ENCODE results near the gene PAQR4.
"Not testable (repeated sequence)": the region's sequence is repeated elsewhere in the genome, so short reads cannot be mapped to it uniquely, and the experiment has no call there.

The PAQR4 gene

DNA sequence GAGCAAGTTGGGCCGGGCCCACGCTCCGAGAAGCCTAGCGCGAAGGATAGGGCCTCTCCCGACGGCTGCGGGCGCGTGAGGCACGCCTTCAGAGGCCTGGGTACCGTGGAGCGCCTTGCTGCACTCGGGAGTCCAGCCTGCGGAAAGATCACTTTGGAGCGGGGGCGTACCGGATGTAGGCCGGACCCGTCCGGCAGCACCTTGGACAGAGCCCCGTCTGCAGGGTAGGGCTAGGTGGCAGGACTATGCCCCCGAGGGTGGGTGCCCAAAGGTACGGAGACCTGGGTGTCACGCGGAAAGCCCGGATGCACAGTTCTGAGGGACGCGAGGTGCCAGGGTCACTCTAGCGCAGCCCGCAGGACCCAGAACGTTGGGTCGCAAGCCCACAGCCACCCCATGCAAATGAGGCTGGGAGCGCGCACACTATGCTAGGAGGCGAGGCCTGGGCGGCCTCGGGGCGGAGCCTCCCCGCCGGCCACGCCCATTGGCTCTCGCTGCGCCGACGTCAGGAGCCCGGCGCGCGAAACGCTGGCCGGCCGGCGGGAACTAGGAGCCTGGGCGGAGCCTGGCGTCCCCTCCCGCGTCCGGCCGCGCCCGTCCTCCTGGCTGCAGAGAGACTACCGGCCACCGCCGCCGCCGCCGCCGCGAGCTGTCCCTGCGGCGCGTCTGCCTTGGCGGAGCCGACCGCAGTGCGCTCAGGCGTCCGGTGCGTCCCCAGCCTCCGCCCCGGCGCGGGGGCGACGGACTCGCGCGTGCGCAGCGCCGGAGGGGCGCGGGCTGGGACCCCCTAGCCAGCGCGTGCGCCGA is at the start of gene PAQR4:
Gene PAQR4 (plus strand): TSS at position 611 of the 807 bp plus-strand sequence. CDS start 327 bp downstream, outside the sequence.
- peak; percentile 33 to 70 for DNase-seq (ENCODE audit: low read depth in 2 of 2)

DNA sequence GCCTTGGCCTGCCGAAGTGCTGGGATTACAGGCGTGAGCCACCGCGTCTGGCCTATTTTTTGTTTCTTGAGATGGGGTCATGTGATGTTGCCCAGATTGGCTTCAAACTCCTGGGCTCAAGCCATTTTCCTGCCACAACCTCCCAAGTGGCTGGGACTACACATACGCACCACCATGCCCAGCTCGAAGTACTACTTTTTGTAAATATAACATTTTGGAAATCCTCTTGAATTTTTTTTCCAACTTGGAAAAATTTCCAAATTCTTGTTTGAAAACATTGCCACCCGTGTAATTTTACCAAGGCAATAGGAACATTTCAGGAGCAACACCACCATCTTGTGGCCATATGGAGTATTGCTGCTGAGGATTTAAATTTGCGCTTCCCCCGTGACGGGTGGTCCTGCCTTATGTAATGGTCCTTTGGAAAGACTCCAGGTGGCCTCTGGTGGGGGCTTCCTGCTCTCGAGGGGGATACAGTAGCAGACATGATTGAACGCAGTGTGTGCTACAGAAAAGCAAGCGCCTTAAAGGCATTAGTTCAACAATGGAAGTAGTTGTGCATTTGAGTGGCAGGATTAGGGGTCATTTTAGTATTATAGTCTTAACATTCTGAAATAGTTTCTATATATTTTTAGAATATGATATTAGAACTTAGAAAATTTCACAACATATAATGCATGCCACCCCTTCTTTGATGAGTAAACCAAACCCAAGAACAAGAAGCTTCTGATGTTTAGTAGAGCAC is 49.5 kb upstream of the PAQR4 start:
- DNase-seq (ENCODE audit: low read depth in 2 of 2): peak in 1 of 2 donors; percentile 32

DNA sequence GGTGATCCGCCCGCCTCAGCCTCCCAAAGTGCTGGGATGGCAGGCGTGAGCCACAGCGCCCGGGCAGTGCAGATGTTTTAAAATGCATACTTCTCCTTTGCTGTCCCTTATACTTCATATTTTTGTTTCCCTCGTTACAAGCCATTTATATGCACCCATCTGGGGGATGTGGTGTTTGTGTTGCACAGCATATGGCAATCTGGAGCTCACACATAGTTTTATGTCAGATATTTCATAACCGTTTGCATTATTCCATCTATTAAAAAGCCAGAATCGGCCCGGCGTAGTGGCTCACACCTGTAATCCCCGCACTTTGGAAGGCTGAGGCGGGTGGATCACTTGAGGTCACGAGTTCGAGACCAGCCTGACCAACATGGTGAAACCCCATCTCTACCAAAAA is 45.7 kb upstream of the PAQR4 start:
- DNase-seq (ENCODE audit: low read depth in 2 of 2): no peak

DNA sequence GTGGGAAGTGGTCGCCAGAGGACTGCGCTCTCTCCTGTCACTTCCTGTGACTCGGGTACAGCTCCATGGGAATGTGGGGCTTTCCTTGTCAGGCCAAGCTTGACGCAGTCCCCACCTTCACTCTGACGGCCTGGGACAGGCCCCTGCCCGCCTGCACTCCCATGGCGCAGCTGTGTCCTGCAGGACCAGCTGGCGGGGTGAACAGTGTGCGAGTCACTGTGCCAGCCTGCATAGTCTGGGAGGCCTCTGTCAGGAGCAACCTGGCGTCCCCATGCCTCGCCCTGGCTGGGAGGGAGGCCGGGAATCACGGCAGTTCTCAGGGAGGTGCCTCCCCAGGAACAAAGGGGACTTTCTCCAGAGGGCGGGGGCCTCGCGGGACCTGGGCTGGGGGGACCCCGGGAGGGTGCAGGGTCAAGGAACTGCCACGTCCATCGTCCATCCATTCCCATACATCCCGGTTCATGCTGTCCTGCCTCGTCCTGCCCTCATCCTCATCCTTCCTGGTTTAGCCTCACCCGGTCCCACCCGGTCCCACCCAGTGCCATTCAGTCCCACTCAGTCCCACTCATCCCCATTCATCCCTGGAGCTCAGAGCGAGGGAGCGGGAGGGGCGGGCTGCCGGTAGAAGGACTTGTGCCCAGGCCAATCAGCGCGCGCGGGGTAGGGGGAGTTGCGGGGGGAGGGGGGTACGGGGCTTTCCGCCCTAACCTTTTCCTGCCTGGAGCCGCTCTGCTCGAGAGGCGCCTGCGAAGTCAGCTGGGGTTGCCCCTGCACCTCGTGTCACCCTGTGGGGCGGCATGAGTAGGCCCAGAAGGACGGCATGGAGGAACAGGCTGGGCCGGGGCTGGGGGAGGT is 44.0 kb upstream of the PAQR4 start:
- DNase-seq (ENCODE audit: low read depth in 2 of 2): no peak

DNA sequence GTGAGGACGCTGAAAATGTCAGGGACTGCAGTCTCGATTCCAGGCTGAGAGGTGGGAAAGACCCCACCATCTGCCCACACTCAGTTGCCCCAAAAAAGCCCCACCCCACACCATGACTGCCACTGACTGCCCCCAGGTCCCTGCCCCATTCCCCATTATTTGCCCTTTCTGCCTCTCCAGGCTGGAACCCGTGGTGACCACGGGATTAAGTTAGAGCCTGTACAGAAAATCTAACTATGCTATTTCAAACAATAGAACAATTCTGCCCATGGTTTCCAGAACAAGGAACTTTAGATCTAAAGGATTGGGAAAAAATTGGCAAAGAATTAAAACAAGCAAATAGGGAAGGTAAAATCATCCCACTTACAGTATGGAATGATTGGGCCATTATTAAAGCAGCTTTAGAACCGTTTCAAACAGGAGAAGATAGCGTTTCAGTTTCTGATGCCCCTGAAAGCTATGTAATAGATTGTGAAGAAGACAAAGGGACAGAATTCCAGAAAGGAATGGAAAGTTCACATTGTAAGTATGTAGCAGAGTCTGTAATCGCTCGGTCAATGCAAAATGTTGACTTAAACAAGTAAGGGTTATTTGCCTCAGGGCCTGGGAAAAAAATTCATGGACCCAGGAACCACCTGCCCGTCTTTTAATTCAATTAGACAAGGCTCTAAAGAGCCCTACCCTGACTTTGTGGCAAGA is 43.0 kb upstream of the PAQR4 start:
- no peak for DNase-seq (ENCODE audit: low read depth in 2 of 2)

DNA sequence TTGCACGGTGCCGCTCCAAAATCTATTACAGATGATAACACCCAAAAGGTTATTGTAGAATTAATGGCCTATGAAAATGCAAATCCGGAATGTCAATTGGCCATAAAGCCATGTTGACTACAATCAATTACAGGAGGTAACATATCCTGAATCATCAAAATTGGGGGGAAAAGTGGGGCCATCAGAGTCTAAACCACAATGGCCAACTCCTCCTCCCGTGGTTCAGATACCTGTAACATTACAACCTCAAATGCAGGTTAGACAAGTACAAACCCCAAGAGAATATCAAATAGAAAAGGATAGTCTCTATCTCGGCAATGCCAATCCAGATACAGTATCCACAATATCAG is 42.5 kb upstream of the PAQR4 start:
- DNase-seq (ENCODE audit: low read depth in 2 of 2): no peak

DNA sequence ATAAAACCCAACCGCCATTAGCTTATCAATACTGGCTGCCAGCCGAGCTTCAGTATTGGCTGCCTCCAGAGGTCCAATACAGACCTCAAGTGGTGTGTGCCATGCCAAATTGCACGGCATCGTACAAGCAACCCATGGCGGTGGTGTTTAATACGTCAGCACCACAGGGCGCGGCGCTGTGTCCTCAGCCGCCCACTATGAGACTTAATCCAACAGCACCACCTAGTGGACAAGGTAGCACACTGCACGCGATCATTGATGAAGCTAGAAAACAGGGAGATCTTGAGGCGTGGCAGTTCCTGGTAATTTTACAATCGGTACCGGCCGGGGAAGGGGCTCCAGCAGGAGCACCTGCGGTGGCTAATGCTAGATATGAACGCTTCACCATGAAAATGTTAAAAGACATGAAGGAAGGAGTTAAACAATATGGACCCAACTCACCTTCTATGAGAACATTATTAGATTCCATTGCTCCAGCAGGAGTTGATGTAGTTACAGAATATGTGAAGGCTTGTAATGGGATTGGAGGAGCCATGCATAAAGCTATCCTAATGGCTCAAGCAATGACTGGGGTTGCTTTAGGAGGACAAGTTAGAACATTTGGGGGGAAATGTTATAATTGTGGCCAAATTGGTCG is 42.0 kb upstream of the PAQR4 start:
- DNase-seq (ENCODE audit: low read depth in 2 of 2): peak; percentile 73 to 82

DNA sequence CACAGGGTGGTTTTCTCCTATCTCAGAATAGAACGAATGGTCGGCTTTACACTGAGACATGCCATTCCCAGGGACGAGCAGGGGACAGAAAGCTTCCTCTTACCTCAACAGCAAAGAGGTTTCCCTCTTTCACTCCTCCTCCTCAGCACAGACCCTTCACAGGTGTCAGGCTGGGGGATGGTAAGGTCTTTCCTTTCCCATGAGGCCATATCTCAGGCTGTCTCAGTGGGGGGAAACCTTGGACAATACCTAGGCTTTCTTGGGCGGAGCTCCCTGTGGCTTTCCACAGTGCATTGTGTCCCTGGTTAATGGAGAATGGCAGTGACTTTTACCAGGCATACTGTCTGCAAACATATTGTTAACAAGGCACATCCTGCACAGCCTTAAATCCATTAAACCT is 41.0 kb upstream of the PAQR4 start:
- DNase-seq (ENCODE audit: low read depth in 2 of 2): not testable (repeated sequence)

DNA sequence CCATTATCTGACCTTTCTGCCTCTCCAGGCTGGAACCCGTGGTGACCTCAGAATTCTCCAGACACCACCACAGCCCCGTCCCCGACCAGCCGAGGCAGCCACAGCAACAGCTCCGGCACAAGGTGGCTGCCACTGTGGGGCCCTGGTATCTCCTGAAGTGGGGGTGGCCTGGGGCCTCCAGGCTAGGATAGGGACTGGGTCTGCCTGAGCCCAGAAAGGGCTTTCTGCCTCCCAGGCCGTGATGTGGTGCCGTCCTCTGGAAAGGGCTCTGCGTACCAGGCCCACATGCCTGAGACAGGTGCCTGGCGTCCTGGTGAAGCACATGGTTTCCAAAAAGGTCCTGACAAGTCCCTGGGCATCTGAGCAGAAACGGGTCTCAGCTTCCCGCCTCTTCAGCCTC is 40.4 kb upstream of the PAQR4 start:
- DNase-seq (ENCODE audit: low read depth in 2 of 2): no peak

DNA sequence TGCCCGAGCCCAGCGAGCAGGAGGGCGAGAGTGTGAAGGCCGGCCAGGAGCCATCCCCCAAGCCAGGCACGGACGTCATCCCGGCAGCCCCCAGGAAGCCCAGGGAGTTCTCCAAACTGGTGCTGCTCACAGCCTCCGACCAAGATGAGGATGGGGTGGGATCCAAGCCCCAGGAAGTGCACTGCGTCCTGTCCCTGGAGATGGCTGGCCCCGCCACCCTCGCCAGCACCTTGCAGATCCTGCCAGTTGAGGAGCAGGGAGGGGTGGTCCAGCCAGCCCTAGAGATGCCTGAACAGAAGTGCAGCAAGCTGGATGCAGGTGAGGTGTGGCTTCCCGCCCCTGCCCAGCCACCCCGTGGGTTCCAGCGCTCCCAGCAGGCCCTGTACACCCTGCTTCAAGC is 39.5 kb upstream of the PAQR4 start:
- no peak for DNase-seq (ENCODE audit: low read depth in 2 of 2)

DNA sequence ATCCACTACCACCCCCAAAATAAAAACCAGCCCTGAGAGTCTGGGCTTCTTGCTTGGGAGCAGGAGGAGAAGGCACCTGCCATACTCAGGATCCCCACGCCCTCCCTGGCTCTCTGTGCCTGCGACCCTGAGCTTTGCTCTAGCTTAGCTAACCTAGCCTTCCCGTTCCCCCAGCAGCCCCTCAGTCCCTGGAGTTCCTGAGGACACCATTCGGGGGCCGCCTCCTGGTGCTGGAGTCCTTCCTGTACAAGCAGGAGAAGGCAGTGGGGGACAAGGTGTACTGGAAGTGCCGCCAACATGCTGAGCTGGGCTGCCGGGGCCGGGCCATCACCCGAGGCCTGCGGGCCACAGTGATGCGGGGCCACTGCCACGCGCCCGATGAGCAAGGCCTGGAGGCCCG is 38.9 kb upstream of the PAQR4 start:
- no peak for DNase-seq (ENCODE audit: low read depth in 2 of 2)

DNA sequence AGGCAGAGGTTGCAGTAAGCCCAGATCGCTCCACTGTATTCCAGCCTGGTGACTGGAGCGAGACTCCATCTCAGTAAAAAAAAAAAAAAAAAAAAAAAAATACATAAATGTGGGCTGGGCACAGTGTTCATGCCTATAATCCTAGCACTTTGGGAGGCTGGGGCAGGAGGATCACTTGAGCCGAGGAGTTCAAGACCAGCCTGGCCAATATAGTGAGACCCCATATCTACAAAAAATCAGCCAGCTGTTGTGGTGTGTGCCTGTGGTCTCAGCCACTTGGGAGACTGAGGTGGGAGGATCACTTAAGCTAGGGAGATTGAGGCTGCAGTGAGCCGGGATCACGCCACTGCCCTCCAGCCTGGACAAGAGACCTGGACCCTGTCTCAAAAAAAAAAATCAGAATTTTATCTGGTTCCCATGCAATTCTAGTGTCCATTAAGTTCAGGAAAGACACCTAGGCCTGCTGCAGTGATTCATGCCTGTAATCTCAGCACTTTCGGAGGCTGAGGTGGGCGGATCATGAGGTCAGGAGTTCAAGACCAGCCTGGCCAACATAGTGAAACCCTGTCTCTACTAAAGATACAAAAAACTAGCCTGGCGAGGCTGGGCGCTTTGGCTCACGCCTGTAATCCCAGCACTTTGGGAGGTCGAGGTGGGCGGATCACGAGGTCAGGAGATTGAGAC is 37.8 kb upstream of the PAQR4 start:
- DNase-seq (ENCODE audit: low read depth in 2 of 2): not testable (repeated sequence)

DNA sequence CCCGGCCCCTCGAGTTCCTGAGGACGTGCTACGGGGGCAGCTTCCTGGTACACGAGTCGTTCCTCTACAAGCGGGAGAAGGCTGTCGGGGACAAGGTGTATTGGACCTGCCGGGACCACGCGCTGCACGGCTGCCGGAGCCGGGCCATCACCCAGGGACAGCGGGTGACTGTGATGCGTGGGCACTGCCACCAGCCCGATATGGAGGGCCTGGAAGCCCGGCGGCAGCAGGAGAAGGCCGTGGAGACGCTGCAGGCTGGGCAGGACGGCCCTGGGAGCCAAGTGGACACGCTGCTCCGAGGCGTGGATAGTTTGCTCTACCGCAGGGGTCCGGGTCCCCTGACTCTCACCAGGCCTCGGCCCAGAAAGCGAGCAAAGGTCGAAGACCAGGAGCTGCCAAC is 36.0 kb upstream of the PAQR4 start:
- no peak for DNase-seq (ENCODE audit: low read depth in 2 of 2)

DNA sequence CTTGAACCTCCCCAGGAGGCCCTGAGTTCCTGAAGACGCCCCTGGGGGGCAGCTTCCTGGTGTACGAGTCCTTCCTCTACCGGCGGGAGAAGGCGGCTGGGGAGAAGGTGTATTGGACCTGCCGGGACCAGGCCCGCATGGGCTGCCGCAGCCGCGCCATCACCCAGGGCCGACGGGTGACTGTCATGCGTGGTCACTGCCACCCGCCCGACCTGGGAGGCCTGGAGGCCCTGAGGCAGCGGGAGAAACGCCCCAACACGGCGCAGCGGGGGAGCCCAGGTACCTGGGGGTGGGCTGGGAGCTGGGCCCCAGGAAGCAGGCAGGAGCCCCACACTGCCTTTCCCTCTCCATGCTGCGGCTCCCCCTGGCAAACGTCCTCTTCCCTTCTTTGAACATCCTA is 35.4 kb upstream of the PAQR4 start:
- DNase-seq (ENCODE audit: low read depth in 2 of 2): no peak

DNA sequence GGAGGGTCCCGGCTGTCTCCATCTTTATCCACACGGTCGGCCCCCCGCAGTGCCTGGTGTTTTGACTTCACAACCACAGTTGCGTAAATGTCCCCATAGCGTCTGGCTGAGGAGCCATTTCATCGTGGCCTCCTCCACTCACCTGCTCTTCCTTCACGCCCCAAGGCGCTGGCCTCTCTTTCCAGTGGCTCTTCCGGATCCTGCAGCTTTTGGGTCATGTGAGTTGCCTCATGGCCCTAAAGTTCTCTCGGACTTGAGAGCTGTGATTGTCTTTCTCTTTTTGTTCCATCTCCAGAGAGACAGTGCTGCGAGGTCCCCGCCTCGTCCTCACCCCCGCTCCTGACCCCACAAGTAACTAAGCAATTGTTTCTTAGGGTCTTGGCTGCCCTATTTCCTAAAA is 34.7 kb upstream of the PAQR4 start:
- no peak for DNase-seq (ENCODE audit: low read depth in 2 of 2)

DNA sequence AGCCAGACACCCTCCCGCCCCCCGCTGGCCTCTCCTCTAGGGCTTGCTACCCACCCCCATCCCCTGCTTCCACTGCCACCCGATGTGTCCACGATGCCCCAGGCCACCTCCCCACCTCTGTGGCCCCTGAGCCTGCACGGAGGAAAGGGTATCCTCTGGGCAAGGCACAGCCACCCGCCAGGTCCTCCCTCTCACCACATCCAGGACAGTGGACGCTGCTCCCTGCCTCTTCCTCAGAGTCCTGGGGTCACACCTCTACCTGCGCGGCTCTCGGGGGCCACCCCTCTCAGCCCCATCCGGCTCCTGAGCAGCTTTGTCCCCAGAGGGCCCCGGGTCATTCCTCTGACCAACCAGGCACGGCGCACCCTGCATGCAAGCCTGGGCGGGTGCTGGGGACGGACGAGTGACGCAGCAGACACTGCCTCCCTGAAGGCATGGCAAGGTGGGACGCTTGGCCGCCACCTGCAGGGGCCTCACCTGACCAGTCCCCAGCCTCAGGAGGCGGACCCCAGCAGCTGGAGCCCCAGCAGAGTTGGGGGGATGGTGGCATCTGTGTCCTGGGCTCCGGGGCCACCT is 32.6 kb upstream of the PAQR4 start:
- no peak for DNase-seq (ENCODE audit: low read depth in 2 of 2)

DNA sequence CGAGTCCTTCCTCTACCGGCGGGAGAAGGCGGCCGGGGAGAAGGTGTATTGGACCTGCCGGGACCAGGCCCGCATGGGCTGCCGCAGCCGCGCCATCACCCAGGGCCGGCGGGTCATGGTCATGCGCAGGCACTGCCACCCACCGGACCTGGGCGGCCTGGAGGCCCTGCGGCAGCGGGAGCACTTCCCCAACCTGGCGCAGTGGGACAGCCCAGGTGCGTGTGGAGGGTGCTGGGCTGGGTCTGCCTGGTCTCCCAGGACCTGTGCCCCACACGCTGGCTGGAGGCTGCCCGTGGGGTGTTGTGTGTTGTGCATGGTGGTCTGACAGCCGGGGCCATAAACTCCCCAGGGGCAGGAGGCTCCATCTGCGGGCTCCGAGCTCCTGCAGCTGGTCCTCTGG is 32.0 kb upstream of the PAQR4 start:
- DNase-seq (ENCODE audit: low read depth in 2 of 2): no peak

DNA sequence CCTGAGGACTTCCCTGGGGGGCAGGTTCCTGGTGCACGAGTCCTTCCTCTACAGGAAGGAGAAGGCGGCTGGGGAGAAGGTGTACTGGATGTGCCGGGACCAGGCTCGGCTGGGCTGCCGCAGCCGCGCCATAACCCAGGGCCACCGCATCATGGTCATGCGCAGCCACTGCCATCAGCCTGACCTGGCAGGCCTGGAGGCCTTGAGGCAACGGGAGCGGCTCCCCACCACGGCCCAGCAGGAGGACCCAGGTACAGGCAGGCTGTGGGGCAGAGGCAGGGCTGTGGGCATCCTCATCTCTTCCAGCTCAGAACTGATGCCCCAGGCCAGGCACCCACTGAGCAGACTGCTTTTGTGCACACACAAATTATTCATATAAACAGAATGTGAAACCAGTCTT is 30.9 kb upstream of the PAQR4 start:
- no peak for DNase-seq (ENCODE audit: low read depth in 2 of 2)

DNA sequence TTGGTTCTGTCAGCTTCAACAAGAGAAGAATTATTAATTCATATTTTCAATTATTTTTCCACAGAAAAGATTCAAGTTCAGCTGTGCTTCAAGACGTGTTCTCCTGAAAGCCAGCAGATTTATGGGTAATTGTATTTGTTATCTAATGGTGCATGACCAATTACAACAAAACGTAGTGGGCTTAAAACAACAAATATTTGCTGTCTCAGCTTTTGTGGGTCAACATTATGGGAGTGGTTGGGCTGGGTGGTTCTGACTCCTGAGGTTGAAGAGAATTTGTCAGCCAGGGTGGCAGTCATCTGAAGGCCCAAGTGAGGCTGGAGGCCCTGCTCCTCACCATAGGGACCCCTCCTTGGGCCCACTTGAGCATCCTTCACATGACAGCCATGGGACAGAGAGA is 29.2 kb upstream of the PAQR4 start:
- DNase-seq (ENCODE audit: low read depth in 2 of 2): no peak

DNA sequence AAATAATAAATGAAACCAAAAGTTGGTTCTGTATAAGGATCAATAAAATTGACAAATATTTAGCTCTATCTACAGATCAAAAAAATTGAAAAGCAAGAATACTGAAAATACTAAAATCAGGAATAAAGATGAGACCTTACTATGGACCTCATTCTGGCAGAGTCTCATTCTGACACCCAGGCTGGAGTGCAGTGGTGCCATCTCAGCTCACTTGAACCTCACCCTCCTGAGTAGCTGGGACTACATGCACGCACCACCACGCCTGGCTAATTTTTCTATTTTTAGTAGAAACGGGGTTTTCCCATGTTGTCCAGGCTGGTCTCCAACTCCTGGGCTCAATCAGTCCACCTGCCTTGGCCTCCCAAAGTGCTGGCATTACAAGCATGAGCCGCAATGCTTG is 27.1 kb upstream of the PAQR4 start:
- DNase-seq (ENCODE audit: low read depth in 2 of 2): no peak
